ENCODE measurements around the gene JADE3. TPM values are rescaled to one million over a fixed set of nuclear protein-coding genes. Genes with fewer than 3 reads are reported as not detected.

JADE3 gene
- total RNA-seq, 6 experiments from 2014 or later, result 5.1 to 7.3 (median 5.9) TPM

- Mint-ChIP-seq H3K9me3 (no peaks in the 10 kb centered on the region), H3K36me3 (ENCODE audit: low read depth) (no peaks in the 10 kb centered on the region), H3K27me3 (ENCODE audit: insufficient read depth) (no peaks in the 10 kb centered on the region), H3K27ac (peak overlapping the region; percentile 87), H3K4me1 (ENCODE audit: low read depth) (peaks cover 19% of the 10 kb centered on the region), H3K4me3 (peak overlapping the region; percentile 71)
- peak; percentile 58 for DNase-seq
- peak; percentile 83 for TF ChIP-seq CTCF (IDR thresholded peaks at IDR 0.05)
These were observed 66.4 kb downstream of the JADE3 start for GRCh38 chrX:46978341-46979291.

GRCh38 chrX:46984705-46985104, 72.5 kb downstream of the JADE3 start:
- Mint-ChIP-seq H3K27ac (no peak overlapping the region), H3K9me3 (no peaks in the 10 kb centered on the region), H3K4me3 (no peak overlapping the region), H3K27me3 (ENCODE audit: insufficient read depth) (peaks cover 1% of the 10 kb centered on the region; the same call in 1 of the 2 replicates), H3K4me1 (ENCODE audit: low read depth) (no peaks in the 10 kb centered on the region; the same call in 1 of the 2 replicates), H3K36me3 (ENCODE audit: low read depth) (peaks cover 11% of the 10 kb centered on the region; the same call in 1 of the 2 replicates)
- TF ChIP-seq CTCF (IDR thresholded peaks at IDR 0.05), result no peak
- DNase-seq, result no peak

- no peak for DNase-seq
- no peaks in the 10 kb centered on the region; the same call in 1 of the 2 replicates for H3K9me3 Mint-ChIP-seq
- peaks cover 1% of the 10 kb centered on the region; the same call in 1 of the 2 replicates for H3K27me3 Mint-ChIP-seq (ENCODE audit: insufficient read depth)
- H3K36me3 Mint-ChIP-seq (ENCODE audit: low read depth), result peaks cover 16% of the 10 kb centered on the region
- H3K27ac Mint-ChIP-seq, result no peak overlapping the region
- TF ChIP-seq CTCF (IDR thresholded peaks at IDR 0.05), result no peak
- no peak overlapping the region for H3K4me3 Mint-ChIP-seq
- peaks cover 6% of the 10 kb centered on the region for H3K4me1 Mint-ChIP-seq (ENCODE audit: low read depth)
These were observed 77.3 kb downstream of the JADE3 start for GRCh38 chrX:46989548-46989947.

GRCh38 chrX:46991664-46992063, 79.4 kb downstream of the JADE3 start:
- TF ChIP-seq CTCF (IDR thresholded peaks at IDR 0.05), result no peak
- Mint-ChIP-seq H3K27me3 (ENCODE audit: insufficient read depth) (no peaks in the 10 kb centered on the region), H3K4me1 (ENCODE audit: low read depth) (peaks cover 6% of the 10 kb centered on the region), H3K27ac (no peak overlapping the region), H3K9me3 (no peaks in the 10 kb centered on the region; the same call in 1 of the 2 replicates), H3K4me3 (no peak overlapping the region), H3K36me3 (ENCODE audit: low read depth) (peaks cover 16% of the 10 kb centered on the region)
- DNase-seq, result no peak

- H3K27me3 Mint-ChIP-seq (ENCODE audit: insufficient read depth), result no peaks in the 10 kb centered on the region
- no peaks in the 10 kb centered on the region; the same call in 1 of the 2 replicates for H3K9me3 Mint-ChIP-seq
- no peak for DNase-seq
- TF ChIP-seq CTCF (IDR thresholded peaks at IDR 0.05), result no peak
- H3K4me3 Mint-ChIP-seq, result no peak overlapping the region
- peaks cover 16% of the 10 kb centered on the region for H3K36me3 Mint-ChIP-seq (ENCODE audit: low read depth)
- peaks cover 6% of the 10 kb centered on the region for H3K4me1 Mint-ChIP-seq (ENCODE audit: low read depth)
- no peak overlapping the region for H3K27ac Mint-ChIP-seq
These were observed 79.8 kb downstream of the JADE3 start for GRCh38 chrX:46992070-46992469.
